HL-60 (cell line): Measurements from ENCODE around the gene EP300.
"Not testable (repeated sequence)": the region's sequence is repeated elsewhere in the genome, so short reads cannot be mapped to it uniquely, and the experiment has no call there.

Experiments used
- DNase-seq, 2 experiments: peaks; one replicate each; pipeline ENCODE4 v3.0.0-alpha.2; 2010 to 2020; ENCODE audit warnings: low read depth in 1 of 2, low spot score in 1 of 2
- H3K27ac ChIP-seq: fragments of 250-450 bp; sonication (Bioruptor Pico); replicated peaks from 2 replicates; pipeline ENCODE4 v1.5.1; 2020; ENCODE audit warnings: mild to moderate bottlenecking, moderate library complexity
- H3K27me3 ChIP-seq: fragments of 250-450 bp; sonication (Bioruptor Pico); 2 replicates; pipeline ENCODE4 v1.5.1; 2021; ENCODE audit warnings: mild to moderate bottlenecking, moderate library complexity; ENCODE audit not compliant: insufficient read depth, poor library complexity, severe bottlenecking
- H3K4me3 ChIP-seq: replicated peaks from 2 replicates; pipeline ENCODE4 v1.5.1; 2011; ENCODE audit warnings: mild to moderate bottlenecking, control low read depth, low read length; ENCODE audit not compliant: insufficient read depth
- CTCF ChIP-seq: IDR thresholded peaks from one replicate; pipeline ENCODE4 v1.5.1; 2011; ENCODE audit warnings: low read length, control low read depth, inconsistent platforms; ENCODE audit not compliant: insufficient read depth
- GABPA ChIP-seq: IDR thresholded peaks from 2 replicates; pipeline ENCODE4 v1.6.1; 2012; ENCODE audit warnings: low read depth
- POLR2AphosphoS5 ChIP-seq: IDR thresholded peaks from 2 replicates; pipeline ENCODE4 v1.6.1; 2012; ENCODE audit warnings: low read depth
- REST ChIP-seq: IDR thresholded peaks from 2 replicates; pipeline ENCODE4 v1.6.1; 2012; ENCODE audit warnings: low read depth; ENCODE audit not compliant: insufficient replicate concordance
- SPI1 ChIP-seq: IDR thresholded peaks from 2 replicates; pipeline ENCODE4 v1.6.1; 2012; ENCODE audit warnings: low read depth, mild to moderate bottlenecking, borderline replicate concordance

EP300 gene

GRCh38 chr22:41178425-41178975 is 86.1 kb downstream of the EP300 start:
- H3K4me3 ChIP-seq, result no peak overlapping the region
- no peaks in the 10 kb centered on the region for H3K27me3 ChIP-seq
- DNase-seq, result no peak
- H3K27ac ChIP-seq, result no peak overlapping the region
- TF ChIP-seq SPI1 (no peak), CTCF (no peak), REST (no peak), GABPA (no peak), POLR2AphosphoS5 (no peak)

- TF ChIP-seq POLR2AphosphoS5, result peak; percentile 43; the same call in 1 of the 2 replicates
- not testable (repeated sequence) for H3K27ac ChIP-seq, H3K27me3 ChIP-seq, H3K4me3 ChIP-seq, DNase-seq
These were observed 88.0 kb downstream of the EP300 start for GRCh38 chr22:41180362-41180761.

GRCh38 chr22:41180926-41181325 is 88.5 kb downstream of the EP300 start:
- no peaks in the 10 kb centered on the region for H3K27me3 ChIP-seq
- no peak for DNase-seq
- no peak overlapping the region for H3K4me3 ChIP-seq
- no peak for TF ChIP-seq POLR2AphosphoS5
- no peak for TF ChIP-seq REST
- TF ChIP-seq SPI1, result no peak
- no peak for TF ChIP-seq CTCF
- no peak for TF ChIP-seq GABPA
- no peak overlapping the region for H3K27ac ChIP-seq

- TF ChIP-seq SPI1, result no peak
- TF ChIP-seq CTCF, result no peak
- TF ChIP-seq POLR2AphosphoS5, result peak; percentile 63
- Histone ChIP-seq H3K4me3 (no peak overlapping the region; the same call in 1 of the 2 replicates), H3K27me3 (no peaks in the 10 kb centered on the region), H3K27ac (peak overlapping the region; percentile 38)
- peak; percentile 41 to 67 for DNase-seq
These were observed 89.2 kb downstream of the EP300 start for GRCh38 chr22:41181349-41182241.
